CD4-positive, alpha-beta memory T cell (primary cell): Measurements from ENCODE around the gene ADCY9. TPM values are rescaled to one million over a fixed set of nuclear protein-coding genes. Genes with fewer than 3 reads are reported as not detected.

Source experiments
- CTCF ChIA-PET: fragments of 350-600 bp; sonication (Branson Sonifier 250); formaldehyde crosslinking; loops from one replicate; lab custom pipeline; 2021; ENCODE audit warnings: inconsistent platforms; ENCODE audit not compliant: partially characterized antibody; lab: Charles Lee
- POLR2A ChIA-PET: fragments of 350-600 bp; sonication (Branson Sonifier 250); formaldehyde crosslinking; loops from one replicate; lab custom pipeline; 2021; ENCODE audit not compliant: partially characterized antibody; lab: Charles Lee
- DNase-seq, 5 donors: peaks; one replicate each; pipeline versions ENCODE4 v3.0.0 to v3.0.0-alpha.2; 2020 to 2022; ENCODE audit warnings: mixed read lengths in 1 of 5
- H3K27ac ChIP-seq: one replicate; pipeline ENCODE4 v1.7.0; 2013; ENCODE audit warnings: low read depth, low read length
- H3K27me3 ChIP-seq: 2 replicates; pipeline ENCODE4 v1.7.0; 2013; ENCODE audit warnings: mild to moderate bottlenecking, low read length, moderate library complexity; ENCODE audit not compliant: insufficient read depth
- H3K36me3 ChIP-seq: 2 replicates; pipeline ENCODE4 v1.7.0; 2013; ENCODE audit warnings: mild to moderate bottlenecking, low read length, moderate library complexity; ENCODE audit not compliant: insufficient read depth
- H3K4me1 ChIP-seq: 2 replicates; pipeline ENCODE4 v1.7.0; 2013; ENCODE audit warnings: mild to moderate bottlenecking, low read length, moderate library complexity; ENCODE audit not compliant: insufficient read depth
- H3K4me3 ChIP-seq, 2 donors: one replicate each; pipeline ENCODE4 v1.7.0; 2013; ENCODE audit warnings: low read length in 2 of 2, mild to moderate bottlenecking in 1 of 2
- H3K9me3 ChIP-seq, 2 donors: one replicate each; pipeline ENCODE4 v1.7.0; 2013; ENCODE audit warnings: low read length in 2 of 2, control low read depth in 1 of 2; ENCODE audit not compliant: control insufficient read depth in 1 of 2
- H3K27ac Mint-ChIP-seq, 7 donors: one replicate each; pipeline ENCODE4 v1.8.0; 2020 to 2021; ENCODE audit warnings: mixed read lengths in 7 of 7, mild to moderate bottlenecking in 6 of 7, inconsistent platforms in 3 of 7, moderate library complexity in 3 of 7
- H3K27me3 Mint-ChIP-seq, 2 donors: one replicate each; pipeline ENCODE4 v1.8.0; 2020 to 2021; ENCODE audit warnings: mixed read lengths in 2 of 2
- H3K36me3 Mint-ChIP-seq, 2 donors: one replicate each; pipeline ENCODE4 v1.8.0; 2020 to 2021; ENCODE audit warnings: mixed read lengths in 2 of 2, inconsistent platforms in 1 of 2, mild to moderate bottlenecking in 1 of 2
- H3K4me1 Mint-ChIP-seq, 4 donors: one replicate each; pipeline ENCODE4 v1.8.0; 2020 to 2021; ENCODE audit warnings: mixed read lengths in 4 of 4, mild to moderate bottlenecking in 1 of 4
- H3K4me3 Mint-ChIP-seq, 8 donors: one replicate each; pipeline ENCODE4 v1.8.0; 2020 to 2021; ENCODE audit warnings: mixed read lengths in 8 of 8, mild to moderate bottlenecking in 7 of 8, moderate library complexity in 6 of 8, inconsistent platforms in 3 of 8
- H3K9me3 Mint-ChIP-seq, 8 donors: one replicate each; pipeline ENCODE4 v1.8.0; 2020 to 2021; ENCODE audit warnings: mixed read lengths in 8 of 8, mild to moderate bottlenecking in 5 of 8, inconsistent platforms in 3 of 8, moderate library complexity in 1 of 8
- intact Hi-C: fragments of 100-400 bp; cut with micrococcal nuclease; formaldehyde crosslinking; loops from one replicate; pipeline ENCODE4 v1.15.1; 2023
- polyA plus RNA-seq, 2 donors: library from polyadenylated mRNA; unstranded; fragments of 300-500 nt; fragmentation: Illumina TruSeq; gene quantifications; one replicate each; pipeline ENCODE4 v1.2.3, GENCODE V29; 2021
- total RNA-seq, 2 experiments: library from RNA; stranded (reverse); gene quantifications; one replicate each; pipeline ENCODE4 v1.2.3, GENCODE V29; 2021

The ADCY9 gene
- total and polyA plus RNA-seq, 4 experiments from 2014 or later, result 0.26 to 8.1 (median 4.5) TPM

GRCh38 chr16:4105848-4106247 is 10.4 kb downstream of the ADCY9 start:
- no peaks in the 10 kb centered on the region for H3K36me3 ChIP-seq
- Mint-ChIP-seq H3K9me3 (no peaks in the 10 kb centered on the region), H3K27ac (peak overlapping the region in 2 of 7 donors; percentile 22 to 59), H3K36me3 (peaks cover 8 to 16% of the 10 kb centered on the region in 2 donors), H3K4me3 (peak overlapping the region in 1 of 8 donors; percentile 18), H3K27me3 (no peaks in the 10 kb centered on the region), H3K4me1 (peaks cover 13 to 36% (median 24%) of the 10 kb centered on the region in 4 donors)
- intact Hi-C loops, result no loop called here
- no peak for DNase-seq
- peaks cover 4% of the 10 kb centered on the region for H3K4me1 ChIP-seq
- POLR2A ChIA-PET, result no interaction called here
- H3K9me3 ChIP-seq, result no peaks in the 10 kb centered on the region
- no peak overlapping the region for H3K27ac ChIP-seq
- CTCF ChIA-PET, result no interaction called here
- H3K4me3 ChIP-seq, result no peak overlapping the region
- H3K27me3 ChIP-seq, result no peaks in the 10 kb centered on the region

GRCh38 chr16:4103745-4104144 is 12.5 kb downstream of the ADCY9 start:
- Histone ChIP-seq H3K4me3 (no peak overlapping the region), H3K9me3 (no peaks in the 10 kb centered on the region), H3K36me3 (no peaks in the 10 kb centered on the region), H3K27me3 (no peaks in the 10 kb centered on the region), H3K27ac (no peak overlapping the region), H3K4me1 (no peaks in the 10 kb centered on the region)
- ChIA-PET POLR2A (no interaction called here), CTCF (no interaction called here)
- Mint-ChIP-seq H3K4me1 (peaks cover 7 to 18% (median 12%) of the 10 kb centered on the region in 4 donors), H3K36me3 (peaks cover 8 to 16% of the 10 kb centered on the region in 2 donors), H3K4me3 (no peak overlapping the region), H3K27me3 (no peaks in the 10 kb centered on the region), H3K27ac (no peak overlapping the region), H3K9me3 (no peaks in the 10 kb centered on the region)
- DNase-seq, result no peak
- intact Hi-C loops, result no loop called here

- ChIA-PET POLR2A (no interaction called here), CTCF (no interaction called here)
- Mint-ChIP-seq H3K27me3 (no peaks in the 10 kb centered on the region), H3K4me1 (peaks cover 6 to 18% (median 9%) of the 10 kb centered on the region in 4 donors), H3K36me3 (peaks cover 8 to 16% of the 10 kb centered on the region in 2 donors), H3K27ac (no peak overlapping the region), H3K4me3 (no peak overlapping the region), H3K9me3 (no peaks in the 10 kb centered on the region)
- intact Hi-C loops, result no loop called here
- Histone ChIP-seq H3K27me3 (no peaks in the 10 kb centered on the region), H3K27ac (no peak overlapping the region), H3K4me1 (no peaks in the 10 kb centered on the region), H3K9me3 (no peaks in the 10 kb centered on the region), H3K4me3 (no peak overlapping the region), H3K36me3 (no peaks in the 10 kb centered on the region)
- no peak for DNase-seq
Measured at GRCh38 chr16:4101421-4102219, 14.6 kb downstream of the ADCY9 start.

GRCh38 chr16:4098501-4098900 is 17.7 kb downstream of the ADCY9 start:
- no peak overlapping the region for H3K27ac Mint-ChIP-seq
- no peaks in the 10 kb centered on the region for H3K9me3 Mint-ChIP-seq
- Histone ChIP-seq H3K4me1 (no peaks in the 10 kb centered on the region), H3K4me3 (no peak overlapping the region), H3K9me3 (no peaks in the 10 kb centered on the region), H3K27ac (no peak overlapping the region), H3K27me3 (no peaks in the 10 kb centered on the region), H3K36me3 (no peaks in the 10 kb centered on the region)
- no peak for DNase-seq
- H3K27me3 Mint-ChIP-seq, result no peaks in the 10 kb centered on the region
- H3K36me3 Mint-ChIP-seq, result peaks cover 1 to 8% of the 10 kb centered on the region in 2 donors
- H3K4me3 Mint-ChIP-seq, result no peak overlapping the region
- intact Hi-C loops, result no loop called here
- peaks cover 5 to 15% (median 11%) of the 10 kb centered on the region in 4 donors for H3K4me1 Mint-ChIP-seq
- ChIA-PET POLR2A (no interaction called here), CTCF (no interaction called here)

GRCh38 chr16:4097826-4098240 is 18.4 kb downstream of the ADCY9 start:
- Mint-ChIP-seq H3K4me3 (no peak overlapping the region), H3K27ac (no peak overlapping the region)

GRCh38 chr16:4096509-4096908 is 19.7 kb downstream of the ADCY9 start:
- Histone ChIP-seq H3K27ac (no peak overlapping the region), H3K36me3 (no peaks in the 10 kb centered on the region), H3K27me3 (no peaks in the 10 kb centered on the region), H3K4me3 (no peak overlapping the region), H3K4me1 (no peaks in the 10 kb centered on the region), H3K9me3 (no peaks in the 10 kb centered on the region)
- no peaks in the 10 kb centered on the region for H3K27me3 Mint-ChIP-seq
- no peak overlapping the region for H3K4me3 Mint-ChIP-seq
- no peaks in the 10 kb centered on the region for H3K36me3 Mint-ChIP-seq
- CTCF ChIA-PET, result no interaction called here
- intact Hi-C loops, result no loop called here
- H3K9me3 Mint-ChIP-seq, result no peaks in the 10 kb centered on the region
- H3K27ac Mint-ChIP-seq, result peak overlapping the region in 1 of 7 donors; percentile 19
- DNase-seq, result no peak
- POLR2A ChIA-PET, result no interaction called here
- peaks cover 4 to 11% (median 8%) of the 10 kb centered on the region in 4 donors for H3K4me1 Mint-ChIP-seq

More at GRCh38 chr16:4097826-4098240, 18.4 kb downstream of the ADCY9 start:
- CTCF ChIA-PET, result no interaction called here
- Mint-ChIP-seq H3K27me3 (no peaks in the 10 kb centered on the region), H3K4me1 (peaks cover 5 to 11% (median 10%) of the 10 kb centered on the region in 4 donors), H3K36me3 (peaks cover 1 to 5% of the 10 kb centered on the region in 2 donors), H3K9me3 (no peaks in the 10 kb centered on the region)
- Histone ChIP-seq H3K9me3 (no peaks in the 10 kb centered on the region), H3K36me3 (no peaks in the 10 kb centered on the region), H3K27ac (no peak overlapping the region), H3K4me1 (no peaks in the 10 kb centered on the region), H3K27me3 (no peaks in the 10 kb centered on the region), H3K4me3 (no peak overlapping the region)
- DNase-seq, result no peak
- intact Hi-C loops, result no loop called here
- POLR2A ChIA-PET, result no interaction called here

- H3K27ac ChIP-seq, result no peak overlapping the region
- Mint-ChIP-seq H3K4me3 (no peak overlapping the region), H3K27me3 (no peaks in the 10 kb centered on the region), H3K4me1 (peaks cover 5 to 11% (median 8%) of the 10 kb centered on the region in 4 donors), H3K9me3 (no peaks in the 10 kb centered on the region), H3K36me3 (no peaks in the 10 kb centered on the region), H3K27ac (peak overlapping the region in 2 of 7 donors; percentile 31 to 51)
- no peaks in the 10 kb centered on the region for H3K4me1 ChIP-seq
- no peak for DNase-seq
- no peaks in the 10 kb centered on the region for H3K27me3 ChIP-seq
- H3K36me3 ChIP-seq, result no peaks in the 10 kb centered on the region
- ChIA-PET CTCF (interaction anchor here (1.2 kb wide), 1 partner anchor 9 kb away, joined by 3 read pairs; no protein-coding TSS in a partner anchor), POLR2A (no interaction called here)
- H3K9me3 ChIP-seq, result no peaks in the 10 kb centered on the region
- intact Hi-C loops, result no loop called here
- H3K4me3 ChIP-seq, result no peak overlapping the region
Measured at GRCh38 chr16:4094127-4094773, 22.0 kb downstream of the ADCY9 start.
